Transverse colon (tissue), 4 donors: ENCODE data around the gene CFAP46. TPM values are rescaled to one million over a fixed set of nuclear protein-coding genes. Genes with fewer than 3 reads are reported as not detected.

Experiments used
- DNase-seq: peaks from one replicate; pipeline ENCODE4 v3.0.0-alpha.2; 2019
- H3K27ac ChIP-seq, 4 donors: fragments of 200-600 bp; sonication (generic); 2 replicates each; pipeline ENCODE4 v1.5.1; 2016 to 2018; ENCODE audit warnings: inconsistent platforms in 4 of 4
- H3K27me3 ChIP-seq: fragments of 200-600 bp; sonication (generic); 2 replicates; pipeline ENCODE4 v1.5.1; 2017; ENCODE audit warnings: inconsistent platforms
- H3K36me3 ChIP-seq, 4 donors: fragments of 200-600 bp; sonication (generic); 2 replicates each; pipeline ENCODE4 v1.5.1; 2017 to 2019; ENCODE audit warnings: inconsistent platforms in 4 of 4
- H3K4me1 ChIP-seq, 4 donors: fragments of 200-600 bp; sonication (generic); 2 replicates each; pipeline ENCODE4 v1.5.1; 2017 to 2020; ENCODE audit warnings: inconsistent platforms in 4 of 4
- H3K4me3 ChIP-seq, 4 donors: fragments of 200-600 bp; sonication (generic); 1 replicate in 1 of 4; 2 replicates in 3 of 4; pipeline versions ENCODE4 v1.5.1 to v1.6.1; 2017 to 2019; ENCODE audit warnings: inconsistent platforms in 4 of 4
- H3K9me3 ChIP-seq, 2 donors: fragments of 200-600 bp; sonication (generic); 2 replicates each; pipeline ENCODE4 v1.5.1; 2017 to 2019; ENCODE audit warnings: inconsistent platforms in 2 of 2
- CTCF ChIP-seq, 5 experiments: fragments of 200-600 bp in 3 of 5; fragments of 450-650 bp in 2 of 5; sonication (generic) in 3 of 5; IDR thresholded peaks; 1 replicate in 2 of 5; 2 replicates in 3 of 5; pipeline ENCODE4 v1.5.1; 2016 to 2017; ENCODE audit warnings: antibody characterized with exemption in 5 of 5, inconsistent platforms in 3 of 5, mild to moderate bottlenecking in 2 of 5, moderate library complexity in 1 of 5
- EP300 ChIP-seq: sonication (generic); formaldehyde crosslinking; IDR thresholded peaks from one replicate; pipeline ENCODE4 v1.6.1; 2017; ENCODE audit warnings: antibody characterized with exemption, low read depth
- POLR2A ChIP-seq: fragments of 450-650 bp; IDR thresholded peaks from one replicate; pipeline ENCODE4 v1.6.1; 2016; ENCODE audit warnings: antibody characterized with exemption, mild to moderate bottlenecking, moderate library complexity
- POLR2AphosphoS5 ChIP-seq, 3 donors: sonication (generic); formaldehyde crosslinking; IDR thresholded peaks; one replicate each; pipeline ENCODE4 v1.6.1; 2016; ENCODE audit warnings: antibody characterized with exemption in 3 of 3
- WGBS, 2 donors: methylation state at CpG; one replicate each; pipeline ENCODE4 v1.1.5; 2018; ENCODE audit warnings: low coverage in 1 of 2; 5-methylcytosine and 5-hydroxymethylcytosine counted together
- in situ Hi-C, 4 donors: fragments of 200-750 bp; cut with MboI; loops; one replicate each; pipeline versions ENCODE4 v1.15.0 to v1.15.1; 2017; ENCODE audit warnings: low sequenced_read_pairs in 3 of 4, low pct_ligation_motif_present in 1 of 4, low pct_unique_long_range_greater_than_20kb in 1 of 4
- intact Hi-C: fragments of 100-400 bp; cut with DNase I; formaldehyde crosslinking; loops from one replicate; pipeline ENCODE4 v1.15.1; 2023; ENCODE audit warnings: low total_unique reads
- total RNA-seq, 4 donors: library from RNA; depleted of rRNA; stranded (reverse); fragments of >200 nt; gene quantifications; one replicate each; pipeline ENCODE4 v1.1.0, GENCODE V29; 2016

CFAP46 gene
- total RNA-seq, 4 donors from 2014 or later: not detected

DNA sequence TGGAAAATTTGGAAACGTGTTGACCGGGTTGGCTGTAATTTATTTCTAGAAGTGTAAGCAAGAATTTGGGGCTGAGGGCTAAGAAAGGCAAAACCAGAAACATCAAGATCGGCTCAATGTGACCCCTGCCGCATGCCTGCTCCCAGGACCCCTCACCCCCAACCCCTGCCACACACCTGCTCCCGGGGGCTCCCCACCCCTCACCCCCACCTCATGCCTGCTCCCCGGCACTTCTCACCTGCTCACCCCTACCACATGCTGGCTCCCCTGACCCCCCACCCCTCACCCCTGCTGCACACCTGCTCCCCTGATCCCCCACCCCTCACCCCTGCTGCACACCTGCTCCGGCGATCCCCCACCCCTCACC is 19.0 kb upstream of the CFAP46 start:
- no peaks in the 10 kb centered on the region for H3K27me3 ChIP-seq
- intact Hi-C loops (no loop called here), in situ Hi-C loops (no loop called here)
- peaks cover 0 to 8% (median 2%) of the 10 kb centered on the region in 4 donors for H3K4me1 ChIP-seq
- TF ChIP-seq CTCF (IDR thresholded peaks at IDR 0.05): no peak
- TF ChIP-seq POLR2A: no peak
- no peak for TF ChIP-seq EP300
- TF ChIP-seq POLR2AphosphoS5 (IDR thresholded peaks at IDR 0.05): no peak
- H3K36me3 ChIP-seq: no peaks in the 10 kb centered on the region
- H3K9me3 ChIP-seq: no peaks in the 10 kb centered on the region
- DNase-seq: no peak
- no peak overlapping the region for H3K4me3 ChIP-seq
- H3K27ac ChIP-seq: no peak overlapping the region
- WGBS, 2 donors: 62 to 77% methylated on average over 4 to 8 of the region's 8 CpGs

GRCh38 chr10:132960631-132961419 is 18.5 kb upstream of the CFAP46 start:
- no peak for DNase-seq
- no peak overlapping the region for H3K4me3 ChIP-seq
- peaks cover 0 to 8% (median 2%) of the 10 kb centered on the region in 4 donors for H3K4me1 ChIP-seq
- no peak overlapping the region for H3K27ac ChIP-seq
- in situ Hi-C loops (no loop called here), intact Hi-C loops (no loop called here)
- H3K27me3 ChIP-seq: no peaks in the 10 kb centered on the region
- TF ChIP-seq CTCF (IDR thresholded peaks at IDR 0.05) (no peak), EP300 (no peak), POLR2A (no peak), POLR2AphosphoS5 (IDR thresholded peaks at IDR 0.05) (no peak)
- 50 to 82% methylated on average over 2 to 32 of the region's 42 CpGs for WGBS, 2 donors
- H3K36me3 ChIP-seq: no peaks in the 10 kb centered on the region
- no peaks in the 10 kb centered on the region for H3K9me3 ChIP-seq

DNA sequence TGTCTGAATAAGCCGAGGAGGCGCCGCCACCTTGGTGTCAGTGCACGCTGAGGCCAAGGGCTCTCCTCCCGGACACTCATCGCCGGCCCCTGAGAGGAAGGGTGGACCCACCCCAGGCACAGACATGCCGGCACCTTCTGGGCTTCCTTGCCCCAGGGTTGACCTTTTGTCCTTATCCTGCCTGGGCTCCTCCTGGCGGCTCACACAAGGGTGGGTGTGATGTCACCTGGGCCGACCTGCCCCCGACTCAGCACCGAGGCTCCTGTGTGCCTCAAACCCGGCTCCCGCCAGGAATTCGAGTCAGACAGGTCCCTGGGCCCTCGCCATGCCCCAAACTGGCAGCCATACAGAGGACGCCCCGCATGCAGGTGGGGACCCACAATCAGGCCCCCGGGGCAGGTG is 17.7 kb upstream of the CFAP46 start:
- peaks cover 0 to 8% (median 2%) of the 10 kb centered on the region in 4 donors for H3K4me1 ChIP-seq
- WGBS, 2 donors: 75% methylated on average over 19 of the region's 19 CpGs; no CpG with 5 or more reads in 1 of the 2 donors
- DNase-seq: no peak
- H3K36me3 ChIP-seq: no peaks in the 10 kb centered on the region
- TF ChIP-seq POLR2AphosphoS5 (IDR thresholded peaks at IDR 0.05) (no peak), POLR2A (no peak), EP300 (no peak), CTCF (IDR thresholded peaks at IDR 0.05) (no peak)
- intact Hi-C loops (no loop called here), in situ Hi-C loops (no loop called here)
- no peaks in the 10 kb centered on the region for H3K9me3 ChIP-seq
- no peaks in the 10 kb centered on the region for H3K27me3 ChIP-seq
- H3K4me3 ChIP-seq: no peak overlapping the region
- H3K27ac ChIP-seq: no peak overlapping the region

GRCh38 chr10:132959559-132959961 is 17.2 kb upstream of the CFAP46 start:
- intact Hi-C loops (no loop called here), in situ Hi-C loops (no loop called here)
- no peak for DNase-seq
- H3K4me3 ChIP-seq: no peak overlapping the region
- H3K36me3 ChIP-seq: no peaks in the 10 kb centered on the region
- H3K27ac ChIP-seq: no peak overlapping the region
- no peaks in the 10 kb centered on the region for H3K9me3 ChIP-seq
- H3K4me1 ChIP-seq: peaks cover 0 to 8% (median 2%) of the 10 kb centered on the region in 4 donors
- 86% methylated on average over 8 of the region's 8 CpGs; no CpG with 5 or more reads in 1 of the 2 donors for WGBS, 2 donors
- no peaks in the 10 kb centered on the region for H3K27me3 ChIP-seq
- TF ChIP-seq POLR2A: no peak
- TF ChIP-seq POLR2AphosphoS5 (IDR thresholded peaks at IDR 0.05): no peak
- TF ChIP-seq CTCF (IDR thresholded peaks at IDR 0.05): no peak
- no peak for TF ChIP-seq EP300
